K562 (cell line): ENCODE data around the gene C21orf58. TPM values are rescaled to one million over a fixed set of nuclear protein-coding genes. Genes with fewer than 3 reads are reported as not detected.

Experiments
- EGR1 ChIP-seq: fragments of 450-650 bp; conservative IDR thresholded peaks from 2 replicates; pipeline ENCODE4 v1.6.1; 2017; ENCODE audit warnings: mild to moderate bottlenecking
- ESRRB ChIP-seq: fragments of 250-450 bp; sonication (Bioruptor Pico); IDR thresholded peaks from 2 replicates; pipeline ENCODE4 v1.5.0; 2020; ENCODE audit warnings: mild to moderate bottlenecking, moderate library complexity, borderline replicate concordance
- JUNB ChIP-seq: fragments of 450-650 bp; formaldehyde crosslinking; conservative IDR thresholded peaks from 2 replicates; pipeline ENCODE4 v1.4.0; 2020; ENCODE audit warnings: mild to moderate bottlenecking
- MCM3 ChIP-seq: fragments of 450-650 bp; IDR thresholded peaks from 2 replicates; pipeline ENCODE4 v1.6.1; 2016
- POLR2AphosphoS2 ChIP-seq: IDR thresholded peaks from 2 replicates; pipeline ENCODE4 v1.6.1; 2012; ENCODE audit warnings: low read length, improper control_type of control experiment
- THRB ChIP-seq: fragments of 450-650 bp; formaldehyde crosslinking; conservative IDR thresholded peaks from 2 replicates; pipeline ENCODE4 v1.4.0; 2022; ENCODE audit warnings: mild to moderate bottlenecking, missing genetic modification characterization
- USF2 ChIP-seq: sonication (generic); formaldehyde crosslinking; IDR thresholded peaks from 2 replicates; pipeline ENCODE4 v1.5.0; 2020; ENCODE audit warnings: missing genetic modification reagents
- ZNF561 ChIP-seq: fragments of 450-650 bp; formaldehyde crosslinking; conservative IDR thresholded peaks from 2 replicates; pipeline ENCODE4 v1.4.0; 2020; ENCODE audit warnings: mild to moderate bottlenecking, moderate library complexity
- ZNF57 ChIP-seq: fragments of 450-650 bp; formaldehyde crosslinking; IDR thresholded peaks from 2 replicates; pipeline ENCODE4 v1.4.0; 2020; ENCODE audit warnings: mild to moderate bottlenecking, moderate library complexity
- polyA plus RNA-seq, 8 experiments: library from polyadenylated mRNA; depleted of rRNA in 4 of 8; stranded (reverse) in 5 of 8; unstranded in 3 of 8; fragments of >200 nt; fragmentation: Nextera tagmentation in 2 of 8; fragmentation: Illumina TruSeq in 1 of 8; extraction: Ambion mirVana in 2 of 8; extraction: Trizol in 1 of 8; gene quantifications; 2 replicates each; pipeline versions ENCODE4 v1.2.1 to v1.2.3, GENCODE V29; 2011 to 2014; ENCODE audit warnings: inconsistent platforms in 1 of 8, missing spikeins in 1 of 8
- total RNA-seq, 7 experiments: library from RNA; depleted of rRNA in 6 of 7; stranded (reverse); fragments of >200 nt in 6 of 7; fragmentation: Illumina TruSeq in 2 of 7; extraction: Trizol in 2 of 7; gene quantifications; 2 replicates each; pipeline versions ENCODE4 v1.2.1 to v1.2.3, GENCODE V29; 2011 to 2021; ENCODE audit warnings: low replicate concordance in 1 of 7
- TF ChIP-seq, protein P1 (sequence below): fragments of 450-650 bp; IDR thresholded peaks from 2 replicates; pipeline ENCODE4 v1.6.1; 2016; ENCODE audit warnings: mild to moderate bottlenecking, moderate library complexity
- TF ChIP-seq, protein P2 (sequence below): fragments of 250-450 bp; sonication (Bioruptor Pico); IDR thresholded peaks from 2 replicates; pipeline ENCODE4 v1.8.0; 2021; ENCODE audit warnings: mild to moderate bottlenecking, moderate library complexity
- TF ChIP-seq, protein P3 (sequence below): sonication (generic); formaldehyde crosslinking; IDR thresholded peaks from 2 replicates; pipeline ENCODE4 v1.8.0; 2022; ENCODE audit warnings: missing genetic modification reagents, mild to moderate bottlenecking, borderline replicate concordance

Gene C21orf58
- total and polyA plus RNA-seq, 9 of the 15 experiments (the other 6 are each of a cell fraction or from before 2014, with no cell fraction given), result 1.2 to 30.5 (median 12.4) TPM

DNA sequence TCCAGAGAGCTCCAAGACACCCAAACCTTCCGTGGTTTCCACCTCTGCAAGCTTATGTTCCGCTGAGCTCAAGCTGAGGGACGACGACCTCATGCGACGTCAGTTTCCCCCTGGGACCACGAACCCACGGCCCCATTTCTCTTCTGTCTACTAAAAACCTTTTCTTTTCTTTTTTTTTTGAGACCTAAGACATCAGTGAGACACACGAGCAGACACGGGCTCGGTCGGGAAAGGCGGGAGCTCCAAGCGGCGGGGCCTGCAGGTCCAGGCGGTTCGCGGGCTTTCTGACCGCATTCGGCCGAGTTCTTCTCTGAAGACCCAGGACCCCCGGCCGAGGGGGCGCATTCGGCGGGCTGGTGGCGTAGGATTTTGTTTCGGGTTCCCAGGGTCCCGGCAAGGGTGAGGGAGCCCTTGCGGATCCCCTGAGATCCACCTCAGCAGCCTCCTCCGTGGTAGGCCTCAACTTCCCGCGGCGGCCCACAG lies 402 bp downstream of the C21orf58 start (continued):
- TF ChIP-seq THRB (CRISPR knock-in tag) (no peak), USF2 (CRISPR knock-in tag) (no peak), MCM3 (no peak), ZNF57 (CRISPR knock-in tag) (0 out of 2 replicates have a peak, but pooled peaks have one; percentile 47), ZNF561 (CRISPR knock-in tag) (no peak), ESRRB (no peak), EGR1 (no peak), POLR2AphosphoS2 (no peak), JUNB (CRISPR knock-in tag) (no peak)
- TF ChIP-seq, protein P1, sequence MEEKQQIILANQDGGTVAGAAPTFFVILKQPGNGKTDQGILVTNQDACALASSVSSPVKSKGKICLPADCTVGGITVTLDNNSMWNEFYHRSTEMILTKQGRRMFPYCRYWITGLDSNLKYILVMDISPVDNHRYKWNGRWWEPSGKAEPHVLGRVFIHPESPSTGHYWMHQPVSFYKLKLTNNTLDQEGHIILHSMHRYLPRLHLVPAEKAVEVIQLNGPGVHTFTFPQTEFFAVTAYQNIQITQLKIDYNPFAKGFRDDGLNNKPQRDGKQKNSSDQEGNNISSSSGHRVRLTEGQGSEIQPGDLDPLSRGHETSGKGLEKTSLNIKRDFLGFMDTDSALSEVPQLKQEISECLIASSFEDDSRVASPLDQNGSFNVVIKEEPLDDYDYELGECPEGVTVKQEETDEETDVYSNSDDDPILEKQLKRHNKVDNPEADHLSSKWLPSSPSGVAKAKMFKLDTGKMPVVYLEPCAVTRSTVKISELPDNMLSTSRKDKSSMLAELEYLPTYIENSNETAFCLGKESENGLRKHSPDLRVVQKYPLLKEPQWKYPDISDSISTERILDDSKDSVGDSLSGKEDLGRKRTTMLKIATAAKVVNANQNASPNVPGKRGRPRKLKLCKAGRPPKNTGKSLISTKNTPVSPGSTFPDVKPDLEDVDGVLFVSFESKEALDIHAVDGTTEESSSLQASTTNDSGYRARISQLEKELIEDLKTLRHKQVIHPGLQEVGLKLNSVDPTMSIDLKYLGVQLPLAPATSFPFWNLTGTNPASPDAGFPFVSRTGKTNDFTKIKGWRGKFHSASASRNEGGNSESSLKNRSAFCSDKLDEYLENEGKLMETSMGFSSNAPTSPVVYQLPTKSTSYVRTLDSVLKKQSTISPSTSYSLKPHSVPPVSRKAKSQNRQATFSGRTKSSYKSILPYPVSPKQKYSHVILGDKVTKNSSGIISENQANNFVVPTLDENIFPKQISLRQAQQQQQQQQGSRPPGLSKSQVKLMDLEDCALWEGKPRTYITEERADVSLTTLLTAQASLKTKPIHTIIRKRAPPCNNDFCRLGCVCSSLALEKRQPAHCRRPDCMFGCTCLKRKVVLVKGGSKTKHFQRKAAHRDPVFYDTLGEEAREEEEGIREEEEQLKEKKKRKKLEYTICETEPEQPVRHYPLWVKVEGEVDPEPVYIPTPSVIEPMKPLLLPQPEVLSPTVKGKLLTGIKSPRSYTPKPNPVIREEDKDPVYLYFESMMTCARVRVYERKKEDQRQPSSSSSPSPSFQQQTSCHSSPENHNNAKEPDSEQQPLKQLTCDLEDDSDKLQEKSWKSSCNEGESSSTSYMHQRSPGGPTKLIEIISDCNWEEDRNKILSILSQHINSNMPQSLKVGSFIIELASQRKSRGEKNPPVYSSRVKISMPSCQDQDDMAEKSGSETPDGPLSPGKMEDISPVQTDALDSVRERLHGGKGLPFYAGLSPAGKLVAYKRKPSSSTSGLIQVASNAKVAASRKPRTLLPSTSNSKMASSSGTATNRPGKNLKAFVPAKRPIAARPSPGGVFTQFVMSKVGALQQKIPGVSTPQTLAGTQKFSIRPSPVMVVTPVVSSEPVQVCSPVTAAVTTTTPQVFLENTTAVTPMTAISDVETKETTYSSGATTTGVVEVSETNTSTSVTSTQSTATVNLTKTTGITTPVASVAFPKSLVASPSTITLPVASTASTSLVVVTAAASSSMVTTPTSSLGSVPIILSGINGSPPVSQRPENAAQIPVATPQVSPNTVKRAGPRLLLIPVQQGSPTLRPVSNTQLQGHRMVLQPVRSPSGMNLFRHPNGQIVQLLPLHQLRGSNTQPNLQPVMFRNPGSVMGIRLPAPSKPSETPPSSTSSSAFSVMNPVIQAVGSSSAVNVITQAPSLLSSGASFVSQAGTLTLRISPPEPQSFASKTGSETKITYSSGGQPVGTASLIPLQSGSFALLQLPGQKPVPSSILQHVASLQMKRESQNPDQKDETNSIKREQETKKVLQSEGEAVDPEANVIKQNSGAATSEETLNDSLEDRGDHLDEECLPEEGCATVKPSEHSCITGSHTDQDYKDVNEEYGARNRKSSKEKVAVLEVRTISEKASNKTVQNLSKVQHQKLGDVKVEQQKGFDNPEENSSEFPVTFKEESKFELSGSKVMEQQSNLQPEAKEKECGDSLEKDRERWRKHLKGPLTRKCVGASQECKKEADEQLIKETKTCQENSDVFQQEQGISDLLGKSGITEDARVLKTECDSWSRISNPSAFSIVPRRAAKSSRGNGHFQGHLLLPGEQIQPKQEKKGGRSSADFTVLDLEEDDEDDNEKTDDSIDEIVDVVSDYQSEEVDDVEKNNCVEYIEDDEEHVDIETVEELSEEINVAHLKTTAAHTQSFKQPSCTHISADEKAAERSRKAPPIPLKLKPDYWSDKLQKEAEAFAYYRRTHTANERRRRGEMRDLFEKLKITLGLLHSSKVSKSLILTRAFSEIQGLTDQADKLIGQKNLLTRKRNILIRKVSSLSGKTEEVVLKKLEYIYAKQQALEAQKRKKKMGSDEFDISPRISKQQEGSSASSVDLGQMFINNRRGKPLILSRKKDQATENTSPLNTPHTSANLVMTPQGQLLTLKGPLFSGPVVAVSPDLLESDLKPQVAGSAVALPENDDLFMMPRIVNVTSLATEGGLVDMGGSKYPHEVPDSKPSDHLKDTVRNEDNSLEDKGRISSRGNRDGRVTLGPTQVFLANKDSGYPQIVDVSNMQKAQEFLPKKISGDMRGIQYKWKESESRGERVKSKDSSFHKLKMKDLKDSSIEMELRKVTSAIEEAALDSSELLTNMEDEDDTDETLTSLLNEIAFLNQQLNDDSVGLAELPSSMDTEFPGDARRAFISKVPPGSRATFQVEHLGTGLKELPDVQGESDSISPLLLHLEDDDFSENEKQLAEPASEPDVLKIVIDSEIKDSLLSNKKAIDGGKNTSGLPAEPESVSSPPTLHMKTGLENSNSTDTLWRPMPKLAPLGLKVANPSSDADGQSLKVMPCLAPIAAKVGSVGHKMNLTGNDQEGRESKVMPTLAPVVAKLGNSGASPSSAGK, result peak; percentile 53; the same call in 1 of the 2 replicates
- TF ChIP-seq, protein P2, sequence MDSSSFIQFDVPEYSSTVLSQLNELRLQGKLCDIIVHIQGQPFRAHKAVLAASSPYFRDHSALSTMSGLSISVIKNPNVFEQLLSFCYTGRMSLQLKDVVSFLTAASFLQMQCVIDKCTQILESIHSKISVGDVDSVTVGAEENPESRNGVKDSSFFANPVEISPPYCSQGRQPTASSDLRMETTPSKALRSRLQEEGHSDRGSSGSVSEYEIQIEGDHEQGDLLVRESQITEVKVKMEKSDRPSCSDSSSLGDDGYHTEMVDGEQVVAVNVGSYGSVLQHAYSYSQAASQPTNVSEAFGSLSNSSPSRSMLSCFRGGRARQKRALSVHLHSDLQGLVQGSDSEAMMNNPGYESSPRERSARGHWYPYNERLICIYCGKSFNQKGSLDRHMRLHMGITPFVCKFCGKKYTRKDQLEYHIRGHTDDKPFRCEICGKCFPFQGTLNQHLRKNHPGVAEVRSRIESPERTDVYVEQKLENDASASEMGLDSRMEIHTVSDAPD (CRISPR knock-in tag), result no peak
- TF ChIP-seq, protein P3, sequence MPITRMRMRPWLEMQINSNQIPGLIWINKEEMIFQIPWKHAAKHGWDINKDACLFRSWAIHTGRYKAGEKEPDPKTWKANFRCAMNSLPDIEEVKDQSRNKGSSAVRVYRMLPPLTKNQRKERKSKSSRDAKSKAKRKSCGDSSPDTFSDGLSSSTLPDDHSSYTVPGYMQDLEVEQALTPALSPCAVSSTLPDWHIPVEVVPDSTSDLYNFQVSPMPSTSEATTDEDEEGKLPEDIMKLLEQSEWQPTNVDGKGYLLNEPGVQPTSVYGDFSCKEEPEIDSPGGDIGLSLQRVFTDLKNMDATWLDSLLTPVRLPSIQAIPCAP (CRISPR knock-in tag), result no peak
